ENCODE results near the gene SPTBN4. TPM values are rescaled to one million over a fixed set of nuclear protein-coding genes. Genes with fewer than 3 reads are reported as not detected.
"Not testable (repeated sequence)": the region's sequence is repeated elsewhere in the genome, so short reads cannot be mapped to it uniquely, and the experiment has no call there.

SPTBN4 gene
- polyA plus RNA-seq, 1 donor = 1.2 TPM

DNA sequence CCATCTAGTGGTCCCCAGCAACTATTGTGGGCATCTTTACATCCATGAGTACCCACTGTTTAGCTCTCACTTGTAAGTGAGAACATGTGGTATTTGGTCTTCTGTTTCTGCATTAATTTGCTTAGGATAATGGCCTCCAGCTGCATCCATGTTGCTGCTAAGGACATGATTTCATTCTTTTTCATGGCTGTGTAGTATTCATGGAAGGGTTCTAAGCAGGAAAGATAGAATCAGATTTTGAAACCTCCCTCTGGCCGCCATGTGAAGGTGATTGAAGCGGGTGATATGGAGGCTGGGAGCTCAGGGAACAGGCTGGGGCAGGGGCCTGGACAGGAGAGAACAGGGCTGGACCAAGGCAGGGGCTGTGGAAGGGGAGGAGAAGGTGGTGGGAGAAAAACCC, 154.5 kb downstream of the SPTBN4 start:
- no peak for DNase-seq

DNA sequence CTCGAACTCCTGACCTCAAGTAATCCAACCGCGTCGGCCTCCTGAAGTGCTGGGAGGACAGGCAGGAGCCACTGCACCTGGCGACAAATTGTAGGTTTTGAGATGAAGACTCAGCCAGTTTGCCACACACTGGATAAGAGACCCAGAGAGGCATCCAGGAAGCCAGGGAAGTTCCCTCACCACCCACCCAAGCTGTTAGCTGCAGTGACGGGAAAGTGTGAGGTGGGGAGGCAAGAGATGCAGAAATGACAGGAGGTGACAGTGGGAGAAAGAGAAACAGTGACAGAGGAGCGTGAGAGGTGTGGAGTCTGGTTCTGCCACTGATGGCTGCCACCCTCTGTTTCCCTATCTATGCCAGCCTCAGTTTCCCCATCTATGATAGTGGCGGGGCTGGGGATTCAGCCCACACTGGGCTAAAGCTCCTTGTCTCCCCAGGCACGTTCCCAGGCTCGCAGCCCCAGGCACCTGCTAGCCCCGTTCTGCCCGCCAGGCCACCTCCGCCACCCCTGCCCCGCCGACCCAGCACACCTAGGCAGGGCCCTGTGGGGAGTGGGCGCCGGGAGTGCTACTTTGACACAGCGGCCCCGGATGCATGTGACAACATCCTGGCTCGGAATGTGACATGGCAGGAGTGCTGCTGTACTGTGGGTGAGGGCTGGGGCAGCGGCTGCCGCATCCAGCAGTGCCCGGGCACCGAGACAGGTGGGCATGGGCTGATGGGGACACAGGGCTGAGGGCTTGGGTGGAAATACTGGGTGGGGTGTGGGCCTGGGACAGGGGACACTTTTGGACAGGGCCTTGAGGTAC, 155.4 kb downstream of the SPTBN4 start:
- no peak for DNase-seq

DNA sequence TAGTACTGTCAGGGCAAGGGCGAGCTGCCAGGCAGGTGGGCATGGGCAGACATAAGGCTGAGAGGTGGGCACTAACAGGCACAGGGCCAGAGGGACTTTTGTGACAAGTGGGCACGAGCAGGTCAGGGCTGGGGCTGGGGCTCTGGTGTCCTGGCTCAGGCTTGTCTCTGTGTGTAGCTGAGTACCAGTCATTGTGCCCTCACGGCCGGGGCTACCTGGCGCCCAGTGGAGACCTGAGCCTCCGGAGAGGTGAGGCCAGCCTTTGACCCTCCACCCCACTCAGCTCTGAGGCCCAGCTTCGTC, 155.9 kb downstream of the SPTBN4 start:
- DNase-seq = no peak

DNA sequence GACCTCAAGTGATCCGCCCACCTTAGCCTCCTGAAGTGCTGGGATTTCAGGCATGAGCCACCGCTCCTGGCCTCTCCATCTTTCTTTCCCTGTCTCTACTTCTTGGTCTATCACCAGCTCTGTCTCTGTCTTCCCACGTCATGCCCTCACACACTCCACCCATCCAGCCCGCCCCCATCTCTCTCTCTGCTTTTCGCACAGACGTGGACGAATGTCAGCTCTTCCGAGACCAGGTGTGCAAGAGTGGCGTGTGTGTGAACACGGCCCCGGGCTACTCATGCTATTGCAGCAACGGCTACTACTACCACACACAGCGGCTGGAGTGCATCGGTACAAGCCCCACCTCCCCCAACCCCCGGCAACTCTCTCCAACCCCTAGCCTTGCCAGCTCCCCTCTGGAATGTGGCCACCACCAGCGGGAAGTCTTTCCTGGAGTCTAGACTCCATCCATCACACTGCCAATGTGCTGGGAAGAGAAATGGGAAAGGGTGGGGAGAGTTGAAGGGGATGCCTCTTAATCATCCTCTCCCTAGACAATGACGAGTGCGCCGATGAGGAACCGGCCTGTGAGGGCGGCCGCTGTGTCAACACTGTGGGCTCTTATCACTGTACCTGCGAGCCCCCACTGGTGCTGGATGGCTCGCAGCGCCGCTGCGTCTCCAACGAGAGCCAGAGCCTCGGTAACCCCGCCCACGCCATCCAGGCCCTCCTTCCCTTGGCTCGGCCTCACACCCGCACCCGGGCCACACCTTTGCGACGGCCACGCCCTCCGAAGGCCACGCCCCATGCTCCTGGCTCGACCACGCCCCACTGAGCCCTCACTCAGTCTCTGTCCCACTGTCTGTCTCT, 156.8 kb downstream of the SPTBN4 start:
- no peak for DNase-seq

GRCh38 chr19:40624369-40625153, 157.8 kb downstream of the SPTBN4 start:
- not testable (repeated sequence) for DNase-seq

GRCh38 chr19:40625406-40626120, 158.8 kb downstream of the SPTBN4 start:
- DNase-seq = no peak

Other genes starting within 250 kb of the SPTBN4 start
- gene TTC9B, start 248.6 kb upstream of the SPTBN4 start, polyA plus RNA-seq (ENCODE audit: insufficient read length) = 0.25 TPM
- 1.2 TPM for gene CCNP, start 240.3 kb upstream of the SPTBN4 start, polyA plus RNA-seq (ENCODE audit: insufficient read length)
- 191 TPM for gene AKT2, start 181.7 kb upstream of the SPTBN4 start, polyA plus RNA-seq (ENCODE audit: insufficient read length)
- 8.4 TPM for gene C19orf47, start 118.6 kb upstream of the SPTBN4 start, polyA plus RNA-seq (ENCODE audit: insufficient read length)
- gene PLD3, start 118.3 kb upstream of the SPTBN4 start, polyA plus RNA-seq (ENCODE audit: insufficient read length) = 201 TPM
- gene HIPK4, start 76.8 kb upstream of the SPTBN4 start, polyA plus RNA-seq (ENCODE audit: insufficient read length) = 0.20 TPM
- 10.4 TPM for gene PRX, start 53.6 kb upstream of the SPTBN4 start, polyA plus RNA-seq (ENCODE audit: insufficient read length)
- gene SERTAD1, start 41.0 kb upstream of the SPTBN4 start, polyA plus RNA-seq (ENCODE audit: insufficient read length) = 5.7 TPM
- 30.6 TPM for gene SERTAD3, start 22.7 kb upstream of the SPTBN4 start, polyA plus RNA-seq (ENCODE audit: insufficient read length)
- 26.7 TPM for gene BLVRB, start 1.3 kb upstream of the SPTBN4 start, polyA plus RNA-seq (ENCODE audit: insufficient read length)
- 48.2 TPM for gene SHKBP1, start 109.9 kb downstream of the SPTBN4 start, polyA plus RNA-seq (ENCODE audit: insufficient read length)
- gene LTBP4, start 134.4 kb downstream of the SPTBN4 start, polyA plus RNA-seq (ENCODE audit: insufficient read length) = 187 TPM
- 11.8 TPM for gene NUMBL, start 223.7 kb downstream of the SPTBN4 start, polyA plus RNA-seq (ENCODE audit: insufficient read length)
- 30.3 TPM for gene COQ8B, start 249.9 kb downstream of the SPTBN4 start, polyA plus RNA-seq (ENCODE audit: insufficient read length)